GM20000 (cell line): ENCODE data around the gene KCNQ4.

Source experiments
- DNase-seq: peaks from one replicate; pipeline ENCODE4 v3.0.0; 2012; ENCODE audit warnings: low spot score
- CTCF ChIP-seq: IDR thresholded peaks from 2 replicates; pipeline ENCODE4 v1.5.1; 2012; ENCODE audit warnings: mild to moderate bottlenecking, control low read depth; ENCODE audit errors: extremely low read depth, missing control alignments

The KCNQ4 gene

GRCh38 chr1:40756523-40756922 lies 27.1 kb upstream of the KCNQ4 start:
- no peak for TF ChIP-seq CTCF
- DNase-seq, result no peak

- no peak for DNase-seq
Observed at GRCh38 chr1:40757084-40757483, 26.5 kb upstream of the KCNQ4 start.

GRCh38 chr1:40758004-40758403 lies 25.6 kb upstream of the KCNQ4 start:
- no peak for DNase-seq
- no peak for TF ChIP-seq CTCF

More at GRCh38 chr1:40757084-40757483, 26.5 kb upstream of the KCNQ4 start:
- no peak for TF ChIP-seq CTCF

- TF ChIP-seq CTCF, result no peak
Observed at GRCh38 chr1:40758578-40759343, 24.8 kb upstream of the KCNQ4 start.

GRCh38 chr1:40760984-40761383 lies 22.6 kb upstream of the KCNQ4 start:
- no peak for TF ChIP-seq CTCF
- DNase-seq, result no peak

More at GRCh38 chr1:40758578-40759343, 24.8 kb upstream of the KCNQ4 start:
- DNase-seq, result no peak

- TF ChIP-seq CTCF, result no peak
- DNase-seq, result peak; percentile 51
Observed at GRCh38 chr1:40762144-40762923, 21.3 kb upstream of the KCNQ4 start.
